Astrocyte of the cerebellum (primary cell): ENCODE results near the gene CXCL10.
"Not testable (repeated sequence)": the region's sequence is repeated elsewhere in the genome, so short reads cannot be mapped to it uniquely, and the experiment has no call there.

Experiments
- DNase-seq: peaks from one replicate; pipeline ENCODE4 v3.0.0-alpha.2; 2011; ENCODE audit warnings: low read depth
- H3K4me3 ChIP-seq: 2 replicates; pipeline ENCODE4 v1.5.1; 2011; ENCODE audit warnings: mild to moderate bottlenecking, low read depth, low read length, moderate library complexity
- in situ Hi-C: cut with HindIII; loops from 2 replicates; pipeline ENCODE4 v1.10.0; 2017; ENCODE audit warnings: low sequenced_read_pairs
- TF ChIP-seq, protein P1 (sequence below): IDR thresholded peaks from 2 replicates; pipeline ENCODE4 v1.5.1; 2012; ENCODE audit warnings: low read length, low read depth, moderate library complexity, mild to moderate bottlenecking; ENCODE audit errors: missing control alignments

Gene CXCL10

DNA sequence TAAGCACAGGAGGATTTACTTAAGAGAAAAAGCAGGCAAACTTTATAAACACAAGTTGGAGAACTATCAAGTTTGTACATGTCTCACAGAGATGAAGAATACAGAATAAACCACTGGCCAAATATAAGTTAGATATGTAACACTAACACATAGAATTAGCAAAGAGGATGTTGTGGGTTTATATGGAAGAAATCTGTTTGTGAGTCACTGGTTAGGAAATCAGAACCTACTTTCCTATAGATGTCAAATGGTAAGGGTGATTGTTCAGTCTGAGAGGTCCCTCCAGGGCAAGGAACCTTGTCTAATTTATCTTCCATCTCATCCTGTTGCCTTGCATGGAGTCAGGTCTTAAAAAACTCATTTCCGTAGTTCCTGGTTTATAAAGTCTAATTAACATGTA, 36.5 kb upstream of the CXCL10 start:
- DNase-seq: no peak
- TF ChIP-seq, protein P1, sequence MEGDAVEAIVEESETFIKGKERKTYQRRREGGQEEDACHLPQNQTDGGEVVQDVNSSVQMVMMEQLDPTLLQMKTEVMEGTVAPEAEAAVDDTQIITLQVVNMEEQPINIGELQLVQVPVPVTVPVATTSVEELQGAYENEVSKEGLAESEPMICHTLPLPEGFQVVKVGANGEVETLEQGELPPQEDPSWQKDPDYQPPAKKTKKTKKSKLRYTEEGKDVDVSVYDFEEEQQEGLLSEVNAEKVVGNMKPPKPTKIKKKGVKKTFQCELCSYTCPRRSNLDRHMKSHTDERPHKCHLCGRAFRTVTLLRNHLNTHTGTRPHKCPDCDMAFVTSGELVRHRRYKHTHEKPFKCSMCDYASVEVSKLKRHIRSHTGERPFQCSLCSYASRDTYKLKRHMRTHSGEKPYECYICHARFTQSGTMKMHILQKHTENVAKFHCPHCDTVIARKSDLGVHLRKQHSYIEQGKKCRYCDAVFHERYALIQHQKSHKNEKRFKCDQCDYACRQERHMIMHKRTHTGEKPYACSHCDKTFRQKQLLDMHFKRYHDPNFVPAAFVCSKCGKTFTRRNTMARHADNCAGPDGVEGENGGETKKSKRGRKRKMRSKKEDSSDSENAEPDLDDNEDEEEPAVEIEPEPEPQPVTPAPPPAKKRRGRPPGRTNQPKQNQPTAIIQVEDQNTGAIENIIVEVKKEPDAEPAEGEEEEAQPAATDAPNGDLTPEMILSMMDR: no peak
- in situ Hi-C loops: no loop called here
- no peak overlapping the region for H3K4me3 ChIP-seq

DNA sequence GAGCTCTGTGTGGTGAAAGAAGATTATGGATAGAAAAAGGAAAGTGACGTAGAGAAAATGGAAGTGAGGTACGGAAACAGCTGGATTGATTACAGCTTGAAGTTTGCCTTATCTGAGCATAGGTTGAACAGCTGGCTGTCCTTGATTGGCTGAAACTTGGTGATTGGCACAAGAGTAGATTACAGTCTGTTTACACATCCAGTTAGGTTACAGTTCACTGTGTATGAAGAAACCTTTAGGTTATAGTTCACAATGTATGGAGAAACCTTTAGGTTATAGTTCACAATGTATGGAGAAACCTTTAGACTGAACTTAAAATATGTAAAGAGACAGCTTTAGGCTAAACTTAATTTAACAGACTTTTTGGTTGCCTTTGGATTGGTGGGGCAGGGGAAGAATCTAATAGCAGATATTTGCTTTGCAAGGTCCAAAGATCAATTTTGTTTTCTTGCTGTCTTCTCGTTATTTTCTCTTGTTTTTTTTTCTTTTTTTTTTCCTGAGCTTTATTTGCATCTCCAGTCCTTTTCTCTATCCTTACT, 35.7 kb upstream of the CXCL10 start:
- H3K4me3 ChIP-seq: no peak overlapping the region
- no peak for DNase-seq
- in situ Hi-C loops: no loop called here
- TF ChIP-seq, protein P1: no peak

DNA sequence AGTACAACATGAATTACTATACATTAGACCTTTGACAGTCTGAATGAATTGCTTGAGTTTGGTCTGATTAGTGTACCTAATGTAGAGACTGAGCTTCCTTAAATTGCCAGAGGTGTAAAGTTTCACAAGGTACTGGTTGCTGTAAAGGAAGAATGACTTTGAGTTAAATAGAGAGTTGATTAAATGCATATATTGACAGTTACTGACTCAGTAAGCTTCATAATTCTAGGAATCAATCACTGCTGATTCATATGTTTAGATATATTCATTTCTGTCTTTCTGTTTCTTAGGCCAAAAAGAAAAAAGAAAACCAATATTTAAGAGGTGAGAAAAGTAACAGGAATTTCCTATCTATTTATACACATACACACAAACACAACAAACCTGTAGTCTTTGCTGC, 35.0 kb upstream of the CXCL10 start:
- TF ChIP-seq, protein P1: no peak
- in situ Hi-C loops: no loop called here
- no peak overlapping the region for H3K4me3 ChIP-seq
- no peak for DNase-seq

DNA sequence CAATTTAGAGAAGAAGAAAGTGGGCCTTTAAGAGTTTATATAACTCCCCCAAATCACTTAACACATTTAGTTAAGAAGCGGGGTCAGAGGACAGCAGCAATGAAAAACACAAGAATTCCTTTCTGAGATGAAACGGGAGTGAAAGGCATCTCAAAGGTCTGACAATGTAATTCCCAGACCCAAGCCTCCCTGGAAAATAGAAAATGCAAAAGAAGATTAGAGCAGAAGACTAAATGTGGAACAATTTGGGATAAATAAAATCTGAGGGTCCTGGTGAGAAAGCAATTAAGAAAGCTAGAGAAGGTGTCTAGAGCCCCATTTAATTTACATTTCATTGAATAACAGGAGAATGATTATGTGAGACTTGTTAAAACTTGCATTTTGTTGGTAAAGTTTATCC, 32.1 kb upstream of the CXCL10 start:
- in situ Hi-C loops: no loop called here
- DNase-seq: no peak
- TF ChIP-seq, protein P1: no peak
- no peak overlapping the region for H3K4me3 ChIP-seq

DNA sequence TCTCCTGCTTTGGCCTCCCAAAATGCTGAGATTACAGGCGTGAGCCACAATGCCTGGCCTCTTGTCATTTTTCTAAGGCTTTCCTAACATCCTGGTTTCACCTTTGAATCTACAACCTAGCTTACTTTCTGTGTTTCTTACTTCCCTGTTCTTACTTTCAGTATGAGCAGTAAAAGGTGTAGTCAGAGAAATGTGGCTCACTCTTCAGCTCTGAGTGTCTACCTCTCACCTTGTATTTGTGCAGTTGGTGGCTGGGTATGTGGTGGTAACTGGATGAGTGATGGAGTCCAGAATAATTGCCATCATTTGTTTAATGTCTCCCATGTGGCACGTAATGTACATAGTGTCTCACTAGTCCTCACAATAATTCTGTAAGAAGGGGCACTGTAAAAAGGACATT, 31.7 kb upstream of the CXCL10 start:
- TF ChIP-seq, protein P1: no peak
- H3K4me3 ChIP-seq: no peak overlapping the region
- no peak for DNase-seq
- in situ Hi-C loops: no loop called here

DNA sequence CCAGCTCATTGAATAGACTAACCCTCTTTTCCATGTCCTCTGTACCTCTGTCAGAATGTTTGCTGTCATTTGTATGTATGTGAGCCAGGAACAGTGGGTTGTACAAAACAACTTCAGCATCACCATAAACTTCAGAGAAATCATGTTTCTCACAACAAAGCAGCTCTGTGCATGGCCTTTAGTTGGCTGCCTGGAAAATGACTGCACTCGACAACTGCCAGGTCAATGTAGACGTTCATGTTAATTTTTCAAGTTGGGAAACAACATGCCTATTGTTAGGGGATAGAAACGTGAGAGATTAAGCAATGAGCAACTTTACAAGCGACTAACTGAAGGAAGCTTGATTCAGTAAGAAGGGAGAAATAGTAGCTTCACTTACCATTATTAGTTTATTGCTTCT, 30.4 kb upstream of the CXCL10 start:
- in situ Hi-C loops: no loop called here
- TF ChIP-seq, protein P1: no peak

DNA sequence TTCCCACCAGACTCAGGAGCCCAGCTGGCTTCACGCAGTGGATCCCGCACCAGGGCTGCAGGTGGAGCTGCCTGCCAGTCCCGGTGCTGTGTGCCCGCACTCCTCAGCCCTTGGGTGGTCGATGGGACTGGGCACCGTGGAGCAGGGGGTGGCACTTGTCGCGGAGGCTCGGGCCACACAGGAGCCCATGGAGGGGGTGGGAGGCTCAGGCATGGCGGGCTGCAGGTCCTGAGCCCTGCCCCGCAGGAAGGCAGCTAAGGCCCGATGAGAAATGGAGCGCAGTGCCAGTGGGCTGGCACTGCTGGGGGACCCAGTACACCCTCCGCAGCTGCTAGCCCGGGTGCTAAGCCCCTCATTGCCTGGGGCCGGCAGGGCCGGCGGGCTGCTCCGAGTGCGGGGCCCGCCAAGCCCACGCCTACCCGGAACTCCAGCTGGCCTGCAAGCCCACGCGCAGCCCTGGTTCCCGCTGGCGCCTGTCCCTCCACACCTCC, 27.3 kb upstream of the CXCL10 start:
- DNase-seq, H3K4me3 ChIP-seq, in situ Hi-C loops: not testable (repeated sequence)

More for the DNA sequence above, 30.4 kb upstream of the CXCL10 start:
- DNase-seq: no peak
- H3K4me3 ChIP-seq: no peak overlapping the region

DNA sequence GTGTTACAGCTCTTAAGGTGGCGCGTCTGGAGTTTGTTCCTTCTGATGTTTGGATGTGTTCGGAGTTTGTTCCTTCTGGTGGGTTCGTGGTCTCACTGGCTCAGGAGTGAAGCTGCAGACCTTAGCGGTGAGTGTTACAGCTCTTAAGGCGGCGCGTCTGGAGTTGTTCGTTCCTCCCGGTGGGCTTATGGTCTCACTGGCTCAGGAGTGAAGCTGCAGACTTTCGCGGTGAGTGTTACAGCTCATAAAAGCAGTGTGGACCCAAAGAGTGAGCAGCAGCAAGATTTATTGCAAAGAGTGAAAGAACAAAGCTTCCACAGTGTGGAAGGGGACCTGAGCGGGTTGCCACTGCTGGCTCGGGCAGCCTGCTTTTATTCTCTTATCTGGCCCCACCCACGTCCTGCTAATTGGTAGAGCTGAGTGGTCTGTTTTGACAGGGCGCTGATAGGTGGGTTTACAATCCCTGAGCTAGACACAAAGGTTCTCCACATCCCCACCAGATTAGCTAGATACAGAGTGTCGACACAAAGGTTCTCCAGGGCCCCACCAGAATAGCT, 26.6 kb upstream of the CXCL10 start:
- H3K4me3 ChIP-seq, DNase-seq, in situ Hi-C loops: not testable (repeated sequence)

DNA sequence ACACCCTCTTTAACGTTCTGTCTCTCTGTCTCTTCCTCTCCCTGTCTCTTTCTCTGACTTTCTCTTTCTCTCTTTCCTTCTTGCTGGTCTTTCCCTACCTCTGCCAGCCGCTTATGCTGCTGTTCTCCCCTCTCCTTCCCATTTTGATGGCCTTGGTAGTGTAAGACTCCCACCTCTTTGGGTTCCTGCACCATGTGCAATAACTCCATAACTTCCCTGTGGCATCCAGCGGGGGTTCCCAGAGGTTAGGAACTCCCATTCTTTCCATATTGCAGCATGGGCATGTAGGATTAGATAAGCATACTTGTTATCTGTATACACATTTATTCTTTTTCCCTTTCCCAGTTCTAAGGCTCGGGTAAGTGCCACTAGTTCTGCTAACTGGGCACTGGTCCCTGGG, 21.4 kb upstream of the CXCL10 start:
- DNase-seq, H3K4me3 ChIP-seq, in situ Hi-C loops: not testable (repeated sequence)

DNA sequence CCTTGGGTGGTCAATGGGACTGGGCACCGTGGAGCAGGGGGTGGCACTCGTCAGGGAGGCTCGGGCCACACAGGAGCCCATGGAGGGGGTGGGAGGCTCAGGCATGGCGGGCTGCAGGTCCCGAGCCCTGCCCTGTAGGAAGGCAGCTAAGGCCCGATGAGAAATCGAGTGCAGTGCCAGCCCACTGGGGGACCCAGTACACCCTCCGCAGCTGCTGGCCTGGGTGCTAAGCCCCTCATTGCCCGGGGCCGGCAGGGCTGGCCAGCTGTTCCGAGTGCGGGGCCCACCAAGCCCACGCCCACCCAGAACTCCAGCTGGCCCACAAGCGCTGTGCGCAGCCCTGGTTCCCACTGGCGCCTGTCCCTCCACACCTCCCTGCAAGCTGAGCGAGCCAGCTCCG, 20.0 kb upstream of the CXCL10 start:
- H3K4me3 ChIP-seq, in situ Hi-C loops, DNase-seq: not testable (repeated sequence)
